NOMO-1 treated with DMSO at 0.1 percent for 48 hours (cell line): ENCODE data around the gene VIL1.

ENCODE experiments used
- DNase-seq: peaks from one replicate; lab custom pipeline; 2025; ENCODE audit not compliant: unreplicated experiment; lab: John Stamatoyannopoulos, UW

Gene VIL1

GRCh38 chr2:218435003-218435982 is 16.4 kb downstream of the VIL1 start:
- no peak for DNase-seq

GRCh38 chr2:218436992-218437391 is 18.1 kb downstream of the VIL1 start:
- no peak for DNase-seq

GRCh38 chr2:218437969-218438368 is 19.0 kb downstream of the VIL1 start:
- DNase-seq = no peak

- peak; percentile 53 for DNase-seq
Measured at GRCh38 chr2:218438596-218438995, 19.7 kb downstream of the VIL1 start.

GRCh38 chr2:218444692-218445357 is 25.9 kb downstream of the VIL1 start:
- DNase-seq = no peak

- DNase-seq = no peak
Measured at GRCh38 chr2:218445602-218446001, 26.7 kb downstream of the VIL1 start.

- DNase-seq = no peak
Measured at GRCh38 chr2:218446547-218446946, 27.6 kb downstream of the VIL1 start.

GRCh38 chr2:218447072-218447471 is 28.1 kb downstream of the VIL1 start:
- DNase-seq = no peak

- DNase-seq = no peak
Measured at GRCh38 chr2:218448934-218449333, 30.0 kb downstream of the VIL1 start.

- no peak for DNase-seq
Measured at GRCh38 chr2:218452079-218452478, 33.2 kb downstream of the VIL1 start.

GRCh38 chr2:218456849-218457248 is 37.9 kb downstream of the VIL1 start:
- no peak for DNase-seq

- DNase-seq = no peak
Measured at GRCh38 chr2:218458598-218458997, 39.7 kb downstream of the VIL1 start.

- no peak for DNase-seq
Measured at GRCh38 chr2:218465987-218466633, 47.2 kb downstream of the VIL1 start.

GRCh38 chr2:218470448-218470847 is 51.5 kb downstream of the VIL1 start:
- no peak for DNase-seq

- peak; percentile 31 for DNase-seq
Measured at GRCh38 chr2:218471036-218471435, 52.1 kb downstream of the VIL1 start.

GRCh38 chr2:218471982-218472381 is 53.1 kb downstream of the VIL1 start:
- DNase-seq = peak; percentile 54

GRCh38 chr2:218472988-218473387 is 54.1 kb downstream of the VIL1 start:
- peak; percentile 8 for DNase-seq

- DNase-seq = no peak
Measured at GRCh38 chr2:218474527-218474926, 55.6 kb downstream of the VIL1 start.

- DNase-seq = no peak
Measured at GRCh38 chr2:218476676-218477075, 57.8 kb downstream of the VIL1 start.

GRCh38 chr2:218477247-218477646 is 58.3 kb downstream of the VIL1 start:
- no peak for DNase-seq

- no peak for DNase-seq
Measured at GRCh38 chr2:218478544-218478943, 59.6 kb downstream of the VIL1 start.

GRCh38 chr2:218479595-218479994 is 60.7 kb downstream of the VIL1 start:
- no peak for DNase-seq
